Hematopoietic multipotent progenitor cell treated with erythropoietin and hydrocortisone succinate and interleukin-3 and kit ligand, for 8 days (in vitro differentiated cells): Measurements from ENCODE around the gene GRB2.
"Not testable (repeated sequence)": the region's sequence is repeated elsewhere in the genome, so short reads cannot be mapped to it uniquely, and the experiment has no call there.

Experiments used
- DNase-seq: peaks from one replicate; pipeline ENCODE4 v3.0.0-alpha.2; 2015

The GRB2 gene

DNA sequence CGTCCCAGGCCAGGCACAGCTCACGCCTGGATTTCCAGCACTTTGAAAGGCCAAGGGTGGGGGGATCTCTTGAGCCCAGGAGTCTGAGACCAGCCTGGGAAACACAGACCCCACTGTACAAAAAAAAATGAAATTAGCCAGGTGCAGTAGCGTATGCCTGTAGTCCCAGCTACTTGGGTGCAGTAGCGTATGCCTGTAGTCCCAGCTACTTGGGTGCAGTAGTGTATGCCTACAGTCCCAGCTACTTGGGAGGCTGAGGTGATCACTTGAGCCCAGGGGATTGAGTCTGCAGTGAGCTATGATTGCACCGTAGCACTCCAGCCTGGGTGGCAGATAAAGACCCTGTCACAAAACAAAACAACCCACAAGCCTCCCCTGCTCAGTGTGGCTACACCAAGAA lies 89.2 kb downstream of the GRB2 start:
- DNase-seq, result no peak

- DNase-seq, result no peak
Measured at GRCh38 chr17:75315541-75316243, 89.8 kb downstream of the GRB2 start.

GRCh38 chr17:75313941-75314551 lies 91.4 kb downstream of the GRB2 start:
- no peak for DNase-seq

DNA sequence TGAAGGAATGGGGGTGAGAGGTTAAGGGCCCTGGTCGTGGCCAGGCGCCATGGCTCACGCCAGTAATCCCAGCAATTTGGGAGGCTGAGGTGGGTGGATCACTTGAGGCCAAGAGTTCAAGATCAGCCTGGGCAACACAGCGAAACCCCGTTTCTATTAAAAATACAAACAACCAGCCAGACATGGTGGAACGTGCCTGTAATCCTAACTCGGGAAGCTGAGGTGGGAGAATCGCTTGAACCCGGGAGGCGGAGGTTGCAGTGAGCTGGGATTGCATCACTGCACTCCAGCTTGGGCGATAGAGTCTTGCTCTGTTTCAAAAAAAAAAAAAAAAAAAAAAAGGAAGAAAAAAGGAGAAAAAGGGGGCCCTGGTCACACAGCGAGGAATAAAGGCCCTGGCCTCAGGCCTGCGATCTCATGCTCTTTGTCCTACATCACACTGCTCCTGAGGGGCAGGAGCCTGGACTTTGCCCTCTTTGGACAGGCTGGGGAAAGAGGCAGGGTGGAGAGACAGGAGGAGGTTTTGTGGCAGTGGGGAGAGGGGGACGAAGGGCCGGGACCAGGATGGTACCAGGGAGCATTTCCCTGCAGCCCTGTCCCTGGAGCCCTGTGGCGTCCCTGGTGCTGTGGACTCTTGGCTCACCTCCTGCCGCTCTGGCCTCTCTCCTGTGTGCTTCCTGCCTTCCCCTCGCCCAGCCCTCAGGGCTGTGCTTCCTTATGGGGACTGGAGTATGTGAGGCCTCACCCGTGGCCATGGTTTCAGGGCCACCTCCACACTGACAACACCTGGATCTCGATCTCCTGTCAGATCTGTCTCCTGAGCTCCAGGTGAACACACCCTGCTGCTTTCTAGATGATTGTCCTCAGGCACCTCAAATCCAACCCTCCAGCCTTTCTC lies 96.5 kb downstream of the GRB2 start:
- DNase-seq, result no peak

DNA sequence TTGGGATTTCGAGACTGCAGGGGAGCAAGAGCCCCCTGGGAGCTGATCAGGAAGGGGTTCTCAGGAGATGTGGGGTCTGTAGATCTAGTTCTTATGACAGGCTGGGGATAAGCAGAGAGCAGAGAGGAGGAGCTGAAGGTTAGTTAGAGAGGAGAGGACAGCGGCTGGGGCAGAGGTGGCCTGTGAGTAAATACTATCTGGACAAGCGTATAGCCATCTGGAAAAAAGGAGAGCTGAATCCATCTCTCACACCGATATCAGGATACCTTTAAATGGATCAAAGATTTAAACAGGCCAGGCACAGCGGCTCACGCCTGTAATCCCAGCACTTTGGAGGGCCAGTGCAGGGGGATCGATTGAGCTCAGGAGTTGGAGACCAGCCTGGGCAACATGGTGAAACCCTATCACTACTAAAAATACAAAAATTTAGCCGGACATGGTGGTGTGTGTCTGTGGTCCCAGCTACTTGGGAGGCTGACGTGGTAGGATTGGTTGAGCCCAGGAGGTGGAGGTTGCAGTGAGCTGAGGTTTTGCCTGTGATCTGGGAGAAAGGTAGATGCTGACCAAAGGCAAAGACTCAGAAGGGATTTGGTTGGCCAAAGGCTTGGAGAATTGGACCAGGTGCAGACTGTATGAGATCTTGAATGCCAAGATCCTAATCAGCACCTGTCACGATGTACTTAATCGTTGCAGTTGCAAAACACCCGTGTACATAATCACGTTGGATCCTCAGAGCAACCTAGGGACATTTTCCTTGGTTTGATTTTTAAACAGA lies 97.3 kb downstream of the GRB2 start:
- no peak for DNase-seq

GRCh38 chr17:75301502-75302206 lies 103.8 kb downstream of the GRB2 start:
- peak; percentile 26 for DNase-seq

- DNase-seq, result no peak
Measured at GRCh38 chr17:75301049-75301448, 104.4 kb downstream of the GRB2 start.

DNA sequence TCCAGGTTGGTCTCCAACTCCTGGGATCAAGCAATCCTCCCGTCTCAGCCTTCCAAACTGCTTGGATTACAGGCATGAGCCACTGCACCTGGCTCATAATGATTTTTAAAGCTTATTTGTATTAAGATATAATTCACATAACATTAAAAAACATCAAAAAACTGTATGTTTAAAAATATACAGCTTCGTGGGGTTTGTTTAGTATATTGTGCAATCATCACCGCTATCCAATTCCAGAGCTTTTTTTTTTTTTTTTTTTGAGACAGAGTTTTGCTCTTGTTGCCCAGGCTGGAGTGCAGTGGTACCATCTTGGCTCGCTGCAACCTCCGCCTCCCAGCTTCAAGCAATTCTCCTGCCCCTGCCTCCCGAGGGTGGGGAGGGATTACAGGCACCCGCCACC lies 105.2 kb downstream of the GRB2 start:
- no peak for DNase-seq

DNA sequence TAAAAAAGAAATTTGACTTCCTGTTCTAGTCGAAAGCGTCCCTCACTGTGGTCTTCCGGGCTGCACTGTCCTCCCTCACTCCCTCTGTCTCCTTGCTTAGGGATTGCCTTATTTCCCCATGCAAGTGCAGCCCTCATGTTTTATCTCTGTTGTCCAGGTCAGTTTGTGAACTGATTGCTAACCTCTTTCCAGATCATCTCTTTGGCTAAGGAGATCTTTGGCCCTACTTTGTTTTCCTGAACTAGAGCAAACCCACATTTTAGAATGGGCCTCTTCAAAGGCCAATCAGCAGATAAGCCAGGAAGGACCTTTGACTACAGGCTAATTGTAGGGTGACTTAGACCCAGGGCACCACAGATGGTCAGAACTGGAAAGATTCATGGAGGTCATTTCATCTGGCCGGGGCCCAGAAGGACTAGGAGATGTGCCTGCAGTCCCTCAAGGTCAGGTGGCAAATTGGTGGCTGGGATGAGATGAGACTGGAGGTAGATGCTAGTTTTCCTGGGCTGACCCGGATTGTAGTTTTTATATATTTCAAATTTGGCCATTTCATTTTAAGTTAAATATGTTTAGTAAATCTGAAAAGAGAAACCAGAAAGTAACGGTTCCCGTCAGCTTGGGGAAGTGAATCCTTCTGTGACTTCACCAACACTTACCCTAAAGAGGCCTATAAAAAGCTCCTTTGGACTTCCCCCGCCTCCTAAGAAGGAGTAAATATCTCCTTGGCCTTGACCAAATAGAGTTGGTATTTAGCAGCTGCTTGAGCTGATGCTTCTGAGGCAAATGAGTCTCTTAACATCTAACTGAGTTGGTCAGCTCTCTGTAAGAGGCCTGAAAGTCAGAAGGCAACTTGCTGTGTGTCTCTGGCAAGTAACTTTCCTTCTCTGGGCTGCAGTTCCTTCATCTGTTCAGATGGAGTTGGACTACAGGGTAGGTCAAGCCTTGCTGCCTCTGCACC lies 110.0 kb downstream of the GRB2 start:
- DNase-seq, result no peak

DNA sequence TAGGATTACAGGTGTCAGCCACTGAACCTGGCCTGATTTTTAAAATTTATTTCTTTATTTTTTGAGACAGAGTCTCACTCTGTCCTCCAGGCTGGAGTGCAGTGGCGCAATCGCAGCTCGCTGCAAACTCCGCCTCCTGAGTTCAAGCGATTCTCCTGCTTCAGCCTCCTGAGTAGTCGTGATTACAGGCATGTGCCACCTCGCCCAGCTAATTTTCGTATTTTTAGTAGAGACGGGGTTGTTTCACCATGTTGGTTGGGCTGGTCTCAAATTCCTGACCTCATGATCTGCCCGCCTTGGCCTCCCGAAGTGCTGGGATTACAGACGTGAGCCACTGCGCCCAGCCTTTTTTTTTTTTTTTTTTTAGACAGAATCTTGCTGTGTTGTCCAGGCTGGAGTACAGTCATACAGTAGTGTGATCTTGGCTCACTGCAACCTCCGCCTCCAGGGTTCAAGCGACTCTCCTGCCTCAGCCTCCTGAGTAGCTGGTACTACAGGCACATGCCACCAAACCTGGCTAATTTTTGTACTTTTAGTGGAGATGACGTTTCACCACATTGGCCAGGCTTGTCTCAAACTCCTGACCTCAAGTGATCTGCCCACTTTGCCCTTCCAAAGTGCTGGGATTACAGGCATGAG lies 112.5 kb downstream of the GRB2 start:
- not testable (repeated sequence) for DNase-seq

DNA sequence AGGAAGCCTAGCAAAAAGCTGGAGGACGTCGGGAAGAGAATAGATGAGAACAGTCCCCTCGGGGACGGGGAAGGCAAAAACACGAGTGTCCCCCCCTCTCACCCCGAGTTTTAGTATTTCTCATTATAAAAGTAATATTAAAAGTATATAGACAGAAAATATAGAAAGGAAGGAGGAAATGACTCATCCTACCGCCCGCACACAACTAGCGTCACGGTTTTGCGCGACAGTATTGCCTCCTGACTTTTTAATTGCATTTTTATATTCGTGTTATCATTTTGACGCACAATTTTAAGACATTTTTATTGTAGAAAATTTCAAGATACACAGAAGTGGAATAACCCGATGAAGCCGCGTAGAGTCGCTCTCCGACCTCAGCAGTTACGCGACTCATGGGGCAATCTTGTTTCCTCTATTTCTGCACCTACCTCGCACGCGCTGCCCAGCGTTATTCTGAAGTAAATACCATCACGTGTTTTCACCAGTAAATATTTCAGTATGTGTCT lies 115.6 kb downstream of the GRB2 start:
- DNase-seq, result peak; percentile 76

- DNase-seq, result peak; percentile 99
Measured at GRCh38 chr17:75289115-75289831, 116.2 kb downstream of the GRB2 start, which contains the start of gene SLC25A19. TSS of gene SLC25A19 (minus strand) at chr17:75289433. CDS start at chr17:75286764, 2,669 bp downstream.

DNA sequence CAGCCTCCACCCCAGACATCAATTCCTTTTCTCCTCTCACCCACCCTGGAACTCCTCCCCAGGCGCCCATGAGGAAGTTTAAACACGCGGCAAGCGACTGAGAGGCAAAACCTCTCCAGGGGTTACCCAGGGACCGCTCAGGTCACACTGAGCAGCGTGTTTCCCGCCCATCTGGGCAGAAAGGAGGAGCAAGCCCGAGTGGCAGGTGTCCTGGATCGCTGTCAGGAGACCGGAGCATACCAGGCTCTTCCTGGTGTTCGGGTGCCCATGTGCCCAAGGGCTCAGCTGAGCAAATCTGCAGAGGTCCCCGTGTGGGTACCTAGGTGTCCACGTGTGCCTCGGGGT lies 116.7 kb downstream of the GRB2 start:
- peak; percentile 73 for DNase-seq

DNA sequence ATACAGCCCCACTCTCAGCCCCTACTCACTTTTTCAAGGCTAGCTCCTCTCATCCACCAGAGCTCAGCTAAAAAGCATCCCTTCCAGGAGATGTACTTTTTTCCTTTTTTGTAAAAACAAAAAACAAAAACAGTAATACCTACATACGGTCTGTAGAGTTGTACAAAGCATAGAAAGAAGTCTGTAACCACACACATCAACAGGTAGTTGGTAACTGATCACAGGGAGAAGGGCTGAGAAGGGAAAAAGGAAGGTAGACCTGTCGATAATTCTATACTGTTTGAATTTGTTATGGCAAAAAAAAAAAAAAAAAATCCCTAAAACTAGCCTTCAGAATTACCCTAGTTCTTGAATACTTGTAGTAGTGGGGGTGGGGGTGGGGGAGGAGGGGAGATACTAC lies 117.1 kb downstream of the GRB2 start:
- no peak for DNase-seq

DNA sequence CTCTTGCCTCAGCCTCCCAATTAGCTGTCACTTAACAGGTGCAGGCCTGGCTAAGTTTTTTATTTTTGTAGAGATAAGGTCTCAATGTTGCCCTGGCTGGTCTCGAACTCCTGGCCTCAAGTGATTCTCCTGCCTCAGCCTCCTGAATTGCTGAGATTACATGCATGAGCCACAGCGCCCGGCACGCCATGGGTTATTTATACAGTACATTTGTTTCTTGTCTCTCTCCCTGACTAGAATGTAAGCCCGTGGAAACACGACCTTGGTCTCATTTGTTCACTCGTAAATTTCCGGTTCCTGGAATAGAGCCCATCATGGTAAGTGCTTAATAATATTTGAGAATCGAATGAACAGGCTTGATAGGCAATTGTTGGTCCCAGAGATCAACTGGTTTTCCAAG lies 118.3 kb downstream of the GRB2 start:
- DNase-seq, result no peak

GRCh38 chr17:75285123-75285522 lies 120.4 kb downstream of the GRB2 start:
- no peak for DNase-seq

GRCh38 chr17:75280189-75280588 lies 125.3 kb downstream of the GRB2 start:
- not testable (repeated sequence) for DNase-seq

DNA sequence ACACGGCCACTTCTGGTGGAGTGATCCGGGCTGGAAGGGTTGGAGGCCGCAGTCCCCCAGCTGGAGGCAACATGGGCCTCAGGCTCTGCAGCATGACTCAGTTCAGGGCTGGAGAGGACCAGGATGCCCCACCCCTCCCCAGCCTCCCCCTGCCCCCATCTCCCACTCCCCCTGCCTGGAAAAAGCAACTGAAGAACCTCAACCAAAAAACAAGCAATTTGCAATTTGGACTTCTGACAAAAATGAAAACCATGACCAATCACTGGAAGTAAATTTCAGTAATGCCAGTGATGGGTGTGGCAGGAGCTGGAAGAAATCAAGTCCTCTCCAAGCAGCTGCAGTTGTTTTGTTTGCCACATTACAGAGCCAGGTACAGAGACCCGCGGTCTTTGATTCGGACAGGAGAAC lies 127.8 kb downstream of the GRB2 start:
- no peak for DNase-seq

DNA sequence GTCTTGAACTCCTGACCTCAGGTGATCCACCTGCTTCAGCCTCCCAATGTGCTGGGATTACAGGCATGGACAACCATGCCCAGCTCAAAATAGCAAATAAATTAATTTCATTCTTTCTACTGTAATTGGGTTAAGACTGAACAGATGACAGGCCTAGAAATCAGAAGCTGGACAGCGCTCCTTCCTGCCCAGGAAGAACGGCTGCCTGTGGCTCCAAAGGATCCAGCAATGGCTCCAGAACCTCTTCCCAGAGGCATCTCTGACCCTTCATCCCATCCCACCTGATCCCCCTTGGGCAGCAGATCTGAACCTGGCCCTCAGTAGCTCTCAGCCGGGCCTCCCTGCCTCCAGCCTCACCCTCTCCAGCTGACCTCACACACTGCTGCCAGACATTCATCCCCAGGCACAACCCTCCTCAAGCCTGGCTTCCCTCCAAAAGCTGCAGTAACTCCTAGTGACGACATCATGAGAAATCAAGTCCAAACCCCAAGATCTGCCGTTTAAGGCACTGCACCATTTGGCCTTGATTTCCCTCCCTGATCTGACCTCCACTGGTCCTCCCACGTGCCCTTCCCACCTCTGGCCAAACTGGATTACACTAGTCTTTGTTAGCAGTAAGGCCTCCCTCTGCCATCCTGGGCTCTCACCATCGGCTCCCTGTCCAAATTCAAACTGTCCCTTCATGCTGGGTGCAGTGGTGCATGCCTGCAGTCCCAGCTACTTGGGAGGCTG lies 131.3 kb downstream of the GRB2 start:
- DNase-seq, result peak; percentile 56
